ENCODE measurements around the gene ADAMTS6.

ADAMTS6 gene

DNA sequence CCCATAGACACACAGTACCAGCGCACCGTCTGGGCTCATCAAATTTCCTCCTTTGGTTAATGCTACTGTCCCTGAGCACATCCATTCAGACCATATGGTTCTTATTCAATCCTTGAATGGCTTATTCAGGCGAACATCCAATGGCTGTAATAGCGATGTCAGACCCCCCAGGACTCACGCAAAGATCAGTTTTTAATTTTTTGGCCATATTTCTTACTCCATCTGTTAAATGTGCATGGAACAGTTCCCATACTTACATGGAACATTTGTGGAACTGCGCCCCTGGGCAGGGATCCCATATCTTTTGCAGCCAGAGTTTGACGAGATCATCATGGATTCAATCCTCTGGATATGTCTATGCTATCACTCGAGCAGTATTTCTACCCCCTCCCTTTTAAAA lies 213.2 kb downstream of the ADAMTS6 start:
- DNase-seq = peak; percentile 13
- no peak overlapping the region for H3K27ac ChIP-seq
- no peaks in the 10 kb centered on the region for H3K36me3 ChIP-seq
- no peak overlapping the region for H3K4me3 ChIP-seq (ENCODE audit: low read depth, low read length)
- no peaks in the 10 kb centered on the region for H3K9me3 ChIP-seq (ENCODE audit: severe bottlenecking)
- TF ChIP-seq, protein P1, sequence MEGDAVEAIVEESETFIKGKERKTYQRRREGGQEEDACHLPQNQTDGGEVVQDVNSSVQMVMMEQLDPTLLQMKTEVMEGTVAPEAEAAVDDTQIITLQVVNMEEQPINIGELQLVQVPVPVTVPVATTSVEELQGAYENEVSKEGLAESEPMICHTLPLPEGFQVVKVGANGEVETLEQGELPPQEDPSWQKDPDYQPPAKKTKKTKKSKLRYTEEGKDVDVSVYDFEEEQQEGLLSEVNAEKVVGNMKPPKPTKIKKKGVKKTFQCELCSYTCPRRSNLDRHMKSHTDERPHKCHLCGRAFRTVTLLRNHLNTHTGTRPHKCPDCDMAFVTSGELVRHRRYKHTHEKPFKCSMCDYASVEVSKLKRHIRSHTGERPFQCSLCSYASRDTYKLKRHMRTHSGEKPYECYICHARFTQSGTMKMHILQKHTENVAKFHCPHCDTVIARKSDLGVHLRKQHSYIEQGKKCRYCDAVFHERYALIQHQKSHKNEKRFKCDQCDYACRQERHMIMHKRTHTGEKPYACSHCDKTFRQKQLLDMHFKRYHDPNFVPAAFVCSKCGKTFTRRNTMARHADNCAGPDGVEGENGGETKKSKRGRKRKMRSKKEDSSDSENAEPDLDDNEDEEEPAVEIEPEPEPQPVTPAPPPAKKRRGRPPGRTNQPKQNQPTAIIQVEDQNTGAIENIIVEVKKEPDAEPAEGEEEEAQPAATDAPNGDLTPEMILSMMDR (IDR thresholded peaks at IDR 0.05; ENCODE audit: low read depth, low read length) = no peak
- H3K27me3 ChIP-seq (ENCODE audit: insufficient read depth, low read depth, severe bottlenecking) = no peaks in the 10 kb centered on the region

DNA sequence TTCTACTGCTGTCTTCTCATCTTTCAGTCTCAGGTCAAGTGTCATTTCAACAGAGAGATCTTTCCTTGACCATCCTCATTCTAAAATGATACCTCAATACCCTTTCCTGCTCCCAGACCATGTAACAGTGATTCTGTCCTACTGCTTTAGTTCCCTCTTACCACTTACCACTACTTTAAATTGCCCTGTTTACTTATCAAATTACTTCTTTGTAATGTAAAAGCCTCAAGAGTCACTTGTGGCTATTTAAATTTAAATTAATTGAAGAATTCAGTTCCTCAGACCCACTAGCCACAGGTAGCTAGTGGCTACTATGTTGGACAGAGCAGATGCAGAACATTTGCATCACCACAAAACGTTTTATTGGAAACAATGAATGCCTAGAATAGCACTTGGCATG lies 217.3 kb downstream of the ADAMTS6 start:
- DNase-seq = no peak
- H3K36me3 ChIP-seq = no peaks in the 10 kb centered on the region
- H3K9me3 ChIP-seq (ENCODE audit: severe bottlenecking) = no peaks in the 10 kb centered on the region
- H3K4me3 ChIP-seq (ENCODE audit: low read depth, low read length) = no peak overlapping the region
- TF ChIP-seq, protein P1 (IDR thresholded peaks at IDR 0.05; ENCODE audit: low read depth, low read length) = no peak
- H3K27me3 ChIP-seq (ENCODE audit: insufficient read depth, low read depth, severe bottlenecking) = no peaks in the 10 kb centered on the region
- no peak overlapping the region for H3K27ac ChIP-seq

DNA sequence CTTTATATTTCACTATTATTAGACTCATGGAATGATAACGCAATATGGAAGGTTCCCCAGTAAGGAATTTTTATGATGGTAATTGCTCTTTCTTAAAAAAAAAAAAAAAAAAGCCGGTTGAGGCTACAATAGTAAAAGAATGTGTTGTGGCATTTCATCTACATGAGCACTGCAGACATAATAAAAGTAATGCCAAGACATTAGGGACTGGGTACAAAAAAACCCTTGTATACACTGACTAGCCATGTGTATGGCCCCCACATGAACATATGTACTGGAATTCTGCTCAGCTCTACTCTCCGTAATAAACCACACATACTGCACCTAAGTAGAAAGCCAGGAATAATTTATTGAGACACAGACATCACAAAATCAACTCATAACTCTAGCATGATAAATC lies 218.4 kb downstream of the ADAMTS6 start:
- Histone ChIP-seq H3K9me3 (ENCODE audit: severe bottlenecking) (no peaks in the 10 kb centered on the region), H3K36me3 (no peaks in the 10 kb centered on the region), H3K27me3 (ENCODE audit: insufficient read depth, low read depth, severe bottlenecking) (no peaks in the 10 kb centered on the region), H3K4me3 (ENCODE audit: low read depth, low read length) (no peak overlapping the region), H3K27ac (no peak overlapping the region)
- no peak for DNase-seq
- TF ChIP-seq, protein P1 (IDR thresholded peaks at IDR 0.05; ENCODE audit: low read depth, low read length) = no peak

DNA sequence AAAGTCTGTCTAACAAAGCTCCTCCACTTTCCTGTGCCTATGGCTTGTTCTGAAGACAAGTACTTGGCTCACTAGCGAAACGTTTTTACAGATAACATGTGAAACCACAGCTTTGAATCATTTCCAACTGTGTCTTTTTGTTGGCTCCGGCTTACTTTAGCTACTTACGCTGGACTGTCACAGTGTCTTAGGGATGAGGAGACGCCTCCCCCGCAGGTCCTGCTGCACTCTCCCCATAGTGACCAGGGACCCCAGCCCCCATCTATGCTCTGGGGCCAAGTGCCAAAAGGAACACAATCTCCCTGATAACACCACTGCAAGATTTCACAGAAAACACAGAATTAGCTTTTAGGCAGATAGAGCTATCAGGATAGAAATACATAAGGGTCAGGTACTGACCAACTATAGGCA lies 219.1 kb downstream of the ADAMTS6 start:
- Histone ChIP-seq H3K27ac (no peak overlapping the region), H3K36me3 (no peaks in the 10 kb centered on the region), H3K27me3 (ENCODE audit: insufficient read depth, low read depth, severe bottlenecking) (no peaks in the 10 kb centered on the region), H3K9me3 (ENCODE audit: severe bottlenecking) (no peaks in the 10 kb centered on the region), H3K4me3 (ENCODE audit: low read depth, low read length) (no peak overlapping the region)
- DNase-seq = no peak
- TF ChIP-seq, protein P1 (IDR thresholded peaks at IDR 0.05; ENCODE audit: low read depth, low read length) = no peak

DNA sequence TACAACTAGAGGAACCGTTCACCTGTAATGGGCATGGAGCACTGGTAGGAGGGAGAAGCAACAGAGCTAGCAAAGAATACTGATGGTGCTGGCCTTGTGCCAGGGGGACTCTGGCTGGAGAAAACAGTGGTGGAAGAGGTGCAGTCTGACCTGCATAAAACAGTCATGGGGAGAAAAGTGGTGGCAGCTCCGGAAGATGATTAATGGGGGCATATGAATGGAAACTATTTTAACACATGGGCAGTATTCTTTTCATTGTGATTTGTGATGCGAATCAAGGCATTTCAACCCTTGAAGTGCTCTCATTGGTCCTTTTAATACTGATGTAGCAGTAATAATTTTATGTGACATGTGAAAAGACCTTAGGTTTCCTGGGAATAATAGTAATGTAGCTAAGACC lies 219.6 kb downstream of the ADAMTS6 start:
- Histone ChIP-seq H3K9me3 (ENCODE audit: severe bottlenecking) (no peaks in the 10 kb centered on the region), H3K27ac (no peak overlapping the region), H3K36me3 (no peaks in the 10 kb centered on the region), H3K27me3 (ENCODE audit: insufficient read depth, low read depth, severe bottlenecking) (no peaks in the 10 kb centered on the region), H3K4me3 (ENCODE audit: low read depth, low read length) (no peak overlapping the region)
- TF ChIP-seq, protein P1 (IDR thresholded peaks at IDR 0.05; ENCODE audit: low read depth, low read length) = no peak
- no peak for DNase-seq

DNA sequence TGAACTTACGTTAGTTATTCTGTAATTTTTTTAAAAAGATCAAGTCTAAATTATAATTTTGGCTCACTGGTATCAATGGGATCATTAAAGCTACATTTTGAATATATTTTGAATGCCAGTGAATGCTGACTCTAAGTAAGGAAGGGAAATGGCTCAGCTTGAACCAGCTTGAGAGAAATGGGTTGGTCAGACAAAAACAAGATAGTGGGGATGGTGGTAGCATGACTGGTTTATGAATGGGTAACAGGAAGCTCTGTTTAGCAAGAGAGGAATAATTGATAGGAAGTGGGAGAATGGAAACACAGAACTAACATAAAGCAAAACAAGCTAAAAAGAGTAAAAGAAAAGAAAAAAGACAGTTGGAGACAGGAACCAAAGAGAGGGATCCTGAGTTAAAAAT lies 220.2 kb downstream of the ADAMTS6 start:
- Histone ChIP-seq H3K9me3 (ENCODE audit: severe bottlenecking) (no peaks in the 10 kb centered on the region), H3K27me3 (ENCODE audit: insufficient read depth, low read depth, severe bottlenecking) (no peaks in the 10 kb centered on the region), H3K36me3 (no peaks in the 10 kb centered on the region), H3K4me3 (ENCODE audit: low read depth, low read length) (no peak overlapping the region), H3K27ac (no peak overlapping the region)
- no peak for DNase-seq
- TF ChIP-seq, protein P1 (IDR thresholded peaks at IDR 0.05; ENCODE audit: low read depth, low read length) = no peak
